ENCODE data around the gene FERD3L. TPM values are rescaled to one million over a fixed set of nuclear protein-coding genes. Genes with fewer than 3 reads are reported as not detected.

The FERD3L gene
- total and polyA plus RNA-seq, 2 of the 8 experiments (the other 6 are each of a cell fraction or from before 2014, with no cell fraction given), result not detected

GRCh38 chr7:19128856-19129255 lies 16.4 kb downstream of the FERD3L start (continued):
- no peak for TF ChIP-seq HDAC6 (IDR thresholded peaks at IDR 0.05; ENCODE audit: low read depth, low read length)

Data from H1 (cell line).